CD14-positive monocyte (primary cell): ENCODE measurements around the gene RNF167. TPM values are rescaled to one million over a fixed set of nuclear protein-coding genes. Genes with fewer than 3 reads are reported as not detected.

Experiments
- DNase-seq, 3 donors: peaks; one replicate each; pipeline ENCODE4 v3.0.0-alpha.2; 2011 to 2022
- H2AFZ ChIP-seq: 2 replicates; pipeline ENCODE4 v1.6.0; 2012; ENCODE audit warnings: mild to moderate bottlenecking, low read depth, low read length, inconsistent platforms; ENCODE audit not compliant: insufficient read depth, poor library complexity, severe bottlenecking
- H3K27ac ChIP-seq, 2 donors: 1 replicate in 1 of 2; 2 replicates in 1 of 2; pipeline ENCODE4 v1.5.1; 2012 to 2013; ENCODE audit warnings: low read length in 2 of 2, control low read depth in 1 of 2, inconsistent platforms in 1 of 2, low read depth in 1 of 2, mild to moderate bottlenecking in 1 of 2
- H3K27me3 ChIP-seq, 2 donors: one replicate each; pipeline versions ENCODE4 v1.6.0 to v1.6.1; 2011 to 2013; ENCODE audit warnings: low read length in 2 of 2; ENCODE audit not compliant: control insufficient read depth in 2 of 2, insufficient read depth in 2 of 2
- H3K36me3 ChIP-seq, 2 donors: replicated peaks in 1 of 2; 1 replicate in 1 of 2; 2 replicates in 1 of 2; pipeline versions ENCODE4 v1.5.1 to v1.6.1; 2012 to 2013; ENCODE audit warnings: low read length in 2 of 2, control low read depth in 1 of 2, inconsistent platforms in 1 of 2, mild to moderate bottlenecking in 1 of 2; ENCODE audit not compliant: insufficient read depth in 2 of 2, control insufficient read depth in 1 of 2
- H3K4me1 ChIP-seq, 2 donors: 1 replicate in 1 of 2; 2 replicates in 1 of 2; pipeline versions ENCODE4 v1.5.1 to v1.6.1; 2012 to 2013; ENCODE audit warnings: low read length in 2 of 2, control low read depth in 1 of 2, inconsistent platforms in 1 of 2, mild to moderate bottlenecking in 1 of 2, moderate library complexity in 1 of 2; ENCODE audit not compliant: insufficient read depth in 2 of 2, control insufficient read depth in 1 of 2
- H3K4me2 ChIP-seq: replicated peaks from 2 replicates; pipeline ENCODE3; 2012; ENCODE audit warnings: low read length, moderate library complexity, mild to moderate bottlenecking; ENCODE audit not compliant: poor library complexity, severe bottlenecking; ENCODE audit errors: extremely low read depth
- H3K4me3 ChIP-seq, 3 experiments: fragments of 200-600 bp in 1 of 3; sonication (generic) in 1 of 3; replicated peaks in 1 of 3; 1 replicate in 2 of 3; 2 replicates in 1 of 3; pipeline ENCODE4 v1.5.1; 2011 to 2013; ENCODE audit warnings: low read length in 3 of 3, mild to moderate bottlenecking in 3 of 3, control low read depth in 2 of 3, low read depth in 2 of 3, inconsistent platforms in 1 of 3, moderate library complexity in 1 of 3
- H3K79me2 ChIP-seq: 2 replicates; pipeline ENCODE4 v1.6.0; 2012; ENCODE audit warnings: mild to moderate bottlenecking, control low read depth, inconsistent platforms, low read length, moderate library complexity; ENCODE audit not compliant: insufficient read depth
- H3K9ac ChIP-seq: 2 replicates; pipeline ENCODE4 v1.6.0; 2017; ENCODE audit warnings: low read length, mild to moderate bottlenecking; ENCODE audit not compliant: insufficient read depth, poor library complexity, severe bottlenecking
- H3K9me3 ChIP-seq, 2 donors: replicated peaks in 1 of 2; 1 replicate in 1 of 2; 2 replicates in 1 of 2; pipeline versions ENCODE4 v1.5.1 to v1.6.1; 2012 to 2013; ENCODE audit warnings: low read length in 2 of 2, control low read depth in 1 of 2; ENCODE audit not compliant: control insufficient read depth in 1 of 2, insufficient read depth in 1 of 2
- H4K20me1 ChIP-seq: 2 replicates; pipeline ENCODE4 v1.6.0; 2012; ENCODE audit warnings: mild to moderate bottlenecking, low read length, control low read depth, moderate library complexity; ENCODE audit not compliant: insufficient read depth
- H3K27ac Mint-ChIP-seq, 7 donors: one replicate each; pipeline ENCODE4 v1.8.0; 2020; ENCODE audit warnings: mild to moderate bottlenecking in 7 of 7, mixed read lengths in 7 of 7, moderate library complexity in 6 of 7, inconsistent platforms in 2 of 7
- H3K27me3 Mint-ChIP-seq, 3 donors: one replicate each; pipeline ENCODE4 v1.8.0; 2021 to 2022; ENCODE audit warnings: low read depth in 3 of 3, mild to moderate bottlenecking in 3 of 3, mixed read lengths in 3 of 3, moderate library complexity in 3 of 3, inconsistent platforms in 1 of 3
- H3K36me3 Mint-ChIP-seq, 2 donors: one replicate each; pipeline ENCODE4 v1.8.0; 2020; ENCODE audit warnings: mixed read lengths in 2 of 2, inconsistent platforms in 1 of 2, mild to moderate bottlenecking in 1 of 2
- H3K4me1 Mint-ChIP-seq: one replicate; pipeline ENCODE4 v1.8.0; 2020; ENCODE audit warnings: mild to moderate bottlenecking, mixed read lengths
- H3K4me3 Mint-ChIP-seq, 2 donors: one replicate each; pipeline ENCODE4 v1.8.0; 2020; ENCODE audit warnings: mild to moderate bottlenecking in 2 of 2, mixed read lengths in 2 of 2, moderate library complexity in 1 of 2
- H3K9me3 Mint-ChIP-seq, 7 donors: one replicate each; pipeline ENCODE4 v1.8.0; 2020 to 2022; ENCODE audit warnings: mixed read lengths in 7 of 7, mild to moderate bottlenecking in 6 of 7, moderate library complexity in 6 of 7, inconsistent platforms in 2 of 7
- CTCF ChIP-seq: fragments of 200-600 bp; IDR thresholded peaks from one replicate; pipeline ENCODE4 v1.8.0; 2022; ENCODE audit warnings: antibody characterized with exemption, mild to moderate bottlenecking
- WGBS: methylation state at CpG from one replicate; pipeline ENCODE4 v1.1.5; 2013; ENCODE audit warnings: missing lambda C conversion rate; ENCODE audit not compliant: insufficient coverage; 5-methylcytosine and 5-hydroxymethylcytosine counted together
- intact Hi-C, 2 donors: fragments of 100-400 bp; cut with micrococcal nuclease; formaldehyde crosslinking; loops; one replicate each; pipeline versions ENCODE4 v1.15.0 to v1.15.1; 2023
- polyA plus RNA-seq, 3 donors: library from polyadenylated mRNA; depleted of rRNA in 1 of 3; unstranded in 2 of 3; stranded (reverse) in 1 of 3; fragments of 300-500 nt in 2 of 3; fragments of >200 nt in 1 of 3; fragmentation: Illumina TruSeq in 2 of 3; gene quantifications; 1 replicate in 2 of 3; 2 replicates in 1 of 3; pipeline ENCODE4 v1.2.3, GENCODE V29; 2012 to 2021

RNF167 gene
- polyA plus RNA-seq, 3 donors, result 17.2 to 105 (median 20.6) TPM

DNA sequence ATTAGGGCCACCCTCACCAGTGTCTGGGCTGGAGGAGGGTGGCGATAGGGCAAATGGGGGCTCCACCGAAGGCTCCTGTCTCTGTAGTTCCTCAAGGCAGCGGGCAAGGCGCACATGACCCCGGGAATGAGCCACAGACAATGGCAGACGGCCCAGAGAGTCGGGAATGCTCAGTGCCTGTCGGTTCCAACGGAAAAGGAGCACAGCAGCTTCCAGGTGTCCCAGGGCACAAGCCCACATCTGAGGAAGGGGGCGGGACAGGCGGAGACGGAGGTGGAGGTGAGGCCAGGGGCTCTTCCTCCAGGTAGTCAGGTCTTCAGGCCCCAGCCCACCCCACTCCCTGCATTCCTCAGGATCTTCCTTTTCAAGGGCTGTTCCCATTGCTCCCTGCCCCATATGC lies 32.7 kb downstream of the RNF167 start:
- Mint-ChIP-seq H3K36me3 (peaks cover 78 to 90% of the 10 kb centered on the region in 2 donors), H3K27ac (peak overlapping the region; percentile 70 to 90 (median 81)), H3K27me3 (peaks cover 0 to 2% (median 2%) of the 10 kb centered on the region in 3 donors), H3K9me3 (no peaks in the 10 kb centered on the region), H3K4me3 (peak overlapping the region; percentile 67 to 85), H3K4me1 (peaks cover 48% of the 10 kb centered on the region)
- H3K4me1 ChIP-seq, result peaks cover 44 to 54% of the 10 kb centered on the region in 2 donors
- no peak for DNase-seq
- peaks cover 56 to 82% of the 10 kb centered on the region in 2 donors for H3K36me3 ChIP-seq
- peaks cover 33% of the 10 kb centered on the region for H3K79me2 ChIP-seq
- peak overlapping the region; percentile 62 for H3K4me2 ChIP-seq
- H4K20me1 ChIP-seq, result peaks cover 6% of the 10 kb centered on the region
- H3K9me3 ChIP-seq, result no peaks in the 10 kb centered on the region
- TF ChIP-seq CTCF, result no peak
- no peaks in the 10 kb centered on the region for H3K27me3 ChIP-seq
- H3K4me3 ChIP-seq, result peak overlapping the region in 2 of 3 experiments; percentile 3 to 60
- no peak overlapping the region for H2AFZ ChIP-seq
- H3K9ac ChIP-seq, result peak overlapping the region; percentile 17
- WGBS, result 98% methylated on average over 10 of the region's 12 CpGs
- intact Hi-C loops, result no loop called here
- H3K27ac ChIP-seq, result peak overlapping the region; percentile 46 to 60

GRCh38 chr17:4973256-4974114 lies 33.4 kb downstream of the RNF167 start:
- no peak for TF ChIP-seq CTCF
- Mint-ChIP-seq H3K9me3 (no peaks in the 10 kb centered on the region), H3K4me1 (peaks cover 54% of the 10 kb centered on the region), H3K4me3 (peak overlapping the region; percentile 67 to 85), H3K27me3 (peaks cover 0 to 2% (median 2%) of the 10 kb centered on the region in 3 donors), H3K36me3 (peaks cover 84 to 97% of the 10 kb centered on the region in 2 donors), H3K27ac (peak overlapping the region; percentile 70 to 90 (median 82))
- peak overlapping the region in 2 of 3 experiments; percentile 3 to 60 for H3K4me3 ChIP-seq
- H3K9me3 ChIP-seq, result no peaks in the 10 kb centered on the region
- H4K20me1 ChIP-seq, result peaks cover 6% of the 10 kb centered on the region
- H3K27ac ChIP-seq, result peak overlapping the region; percentile 46 to 60
- H3K4me2 ChIP-seq, result peak overlapping the region; percentile 62
- peak overlapping the region; percentile 17 for H3K9ac ChIP-seq
- H3K27me3 ChIP-seq, result no peaks in the 10 kb centered on the region
- DNase-seq, result peak in 2 of 3 donors; percentile 29 to 30
- H3K4me1 ChIP-seq, result peaks cover 44 to 54% of the 10 kb centered on the region in 2 donors
- H3K36me3 ChIP-seq, result peaks cover 63 to 90% of the 10 kb centered on the region in 2 donors
- intact Hi-C loops, result no loop called here
- H3K79me2 ChIP-seq, result peaks cover 29% of the 10 kb centered on the region
- WGBS, result 91% methylated on average over 9 of the region's 10 CpGs
- no peak overlapping the region for H2AFZ ChIP-seq
